NT2/D1 (cell line): ENCODE measurements around the gene SLC66A2.

Source experiments
- DNase-seq: peaks from one replicate; pipeline ENCODE4 v3.0.0-alpha.2; 2011; ENCODE audit warnings: low read depth, low spot score
- H3K27me3 ChIP-seq: 2 replicates; pipeline ENCODE4 v1.6.0; 2011; ENCODE audit warnings: mild to moderate bottlenecking; ENCODE audit not compliant: insufficient read length, insufficient read depth
- H3K36me3 ChIP-seq: 2 replicates; pipeline ENCODE4 v1.6.1; 2011; ENCODE audit warnings: mild to moderate bottlenecking, low read length, mixed read lengths; ENCODE audit not compliant: insufficient read depth, insufficient read length
- H3K4me1 ChIP-seq: 2 replicates; pipeline ENCODE4 v1.5.1; 2011; ENCODE audit not compliant: insufficient read depth, insufficient read length
- H3K4me3 ChIP-seq: 2 replicates; pipeline ENCODE4 v1.5.1; 2011; ENCODE audit warnings: low read depth; ENCODE audit not compliant: insufficient read length
- H3K9ac ChIP-seq: 2 replicates; pipeline ENCODE4 v1.6.0; 2011; ENCODE audit warnings: low read depth; ENCODE audit not compliant: insufficient read length
- H3K9me3 ChIP-seq: 2 replicates; pipeline ENCODE4 v1.5.1; 2011; ENCODE audit warnings: mild to moderate bottlenecking, low read length; ENCODE audit not compliant: insufficient read depth
- SUZ12 ChIP-seq: IDR thresholded peaks from 2 replicates; pipeline ENCODE4 v1.6.1; 2011; ENCODE audit not compliant: insufficient read length, insufficient read depth; ENCODE audit errors: extremely low read depth
- YY1 ChIP-seq: IDR thresholded peaks from 2 replicates; pipeline ENCODE4 v1.6.1; 2011; ENCODE audit not compliant: insufficient read length, insufficient read depth
- ZNF274 ChIP-seq: IDR thresholded peaks from 2 replicates; pipeline ENCODE4 v1.6.1; 2011; ENCODE audit warnings: mild to moderate bottlenecking, low read depth, low read length

The SLC66A2 gene

DNA sequence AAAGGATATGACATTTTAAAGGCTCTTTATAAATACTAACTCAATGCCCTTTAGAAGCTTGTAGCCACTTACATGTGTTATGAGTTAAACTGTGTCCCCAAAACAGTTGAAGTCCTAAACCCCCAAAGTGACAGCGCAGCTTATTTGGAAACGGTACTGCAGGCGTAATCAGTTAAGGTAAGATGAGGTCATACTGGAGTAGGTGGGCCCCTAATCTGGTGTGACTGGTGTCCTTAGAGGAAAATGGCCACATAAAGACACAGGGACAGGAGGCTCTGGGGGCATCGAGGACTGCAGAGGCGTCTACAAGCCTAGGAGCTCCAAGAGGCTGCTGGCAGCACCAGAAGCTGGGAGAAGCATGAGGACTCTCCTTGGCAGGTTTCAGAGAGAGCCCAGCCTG is 28.4 kb upstream of the SLC66A2 start:
- Histone ChIP-seq H3K4me3 (no peak overlapping the region), H3K27me3 (no peaks in the 10 kb centered on the region), H3K9ac (no peak overlapping the region), H3K4me1 (peaks cover 13% of the 10 kb centered on the region), H3K36me3 (peaks cover 75% of the 10 kb centered on the region), H3K9me3 (no peaks in the 10 kb centered on the region)
- no peak for DNase-seq
- TF ChIP-seq SUZ12, result no peak

DNA sequence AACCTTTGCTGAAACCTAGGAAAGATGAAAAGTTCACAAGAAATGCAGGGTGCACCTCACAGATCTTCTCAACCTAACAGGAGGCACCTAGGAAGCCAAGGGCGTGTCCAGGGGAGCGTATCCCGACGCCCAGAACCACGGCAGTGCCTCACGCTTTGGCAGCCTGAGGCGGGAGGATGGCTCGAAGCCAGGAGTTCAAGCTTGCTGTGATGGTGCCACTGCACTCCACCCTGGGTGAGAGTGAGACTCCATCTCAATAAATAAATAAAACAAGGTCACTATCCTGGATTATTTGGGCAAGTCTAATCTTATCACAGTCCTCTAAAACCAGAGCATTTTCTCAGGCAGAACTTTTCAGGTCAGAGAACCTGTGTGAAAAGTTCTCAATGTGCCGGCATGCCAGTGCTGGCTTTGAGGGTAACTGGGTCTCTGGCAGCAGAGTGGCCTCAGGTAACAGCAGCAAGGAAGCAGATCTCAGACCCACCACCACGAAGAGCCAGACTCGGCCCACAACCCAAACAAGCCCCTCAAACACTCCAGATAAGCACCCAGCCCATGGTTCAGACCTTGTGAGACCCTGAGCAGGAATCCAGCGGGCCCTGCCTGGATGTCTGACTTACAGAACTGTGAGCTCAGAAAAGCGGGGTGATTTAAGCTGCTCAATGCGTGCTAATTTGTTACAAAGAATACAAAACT is 24.7 kb upstream of the SLC66A2 start:
- Histone ChIP-seq H3K27me3 (no peaks in the 10 kb centered on the region), H3K36me3 (peaks cover 79% of the 10 kb centered on the region), H3K9me3 (no peaks in the 10 kb centered on the region), H3K4me1 (peaks cover 2% of the 10 kb centered on the region), H3K4me3 (no peak overlapping the region), H3K9ac (no peak overlapping the region)
- TF ChIP-seq ZNF274, result no peak
- TF ChIP-seq YY1, result no peak
- TF ChIP-seq SUZ12, result no peak
- no peak for DNase-seq

DNA sequence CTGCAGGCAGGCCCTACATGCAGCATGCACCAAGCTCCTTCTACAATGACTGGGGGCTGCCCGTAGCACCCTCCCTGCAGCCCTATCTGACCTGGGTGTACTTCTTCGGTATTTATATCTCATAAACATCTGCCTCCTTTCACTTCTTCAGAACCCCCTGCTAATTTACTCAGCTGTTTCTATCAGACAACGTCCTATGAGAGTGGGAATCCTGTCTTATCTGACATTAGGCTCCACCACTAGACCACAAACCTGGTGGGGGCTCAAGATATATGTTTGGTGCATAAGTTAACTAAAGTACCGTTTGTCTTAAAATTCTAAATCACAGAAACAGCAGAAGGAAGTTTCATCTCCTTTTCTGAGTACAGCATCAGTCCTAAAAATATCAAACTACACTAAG is 23.6 kb upstream of the SLC66A2 start:
- no peaks in the 10 kb centered on the region for H3K9me3 ChIP-seq
- no peaks in the 10 kb centered on the region for H3K27me3 ChIP-seq
- H3K4me1 ChIP-seq, result no peaks in the 10 kb centered on the region
- H3K9ac ChIP-seq, result no peak overlapping the region
- DNase-seq, result no peak
- H3K4me3 ChIP-seq, result no peak overlapping the region
- H3K36me3 ChIP-seq, result peaks cover 86% of the 10 kb centered on the region
- no peak for TF ChIP-seq SUZ12
- no peak for TF ChIP-seq ZNF274
- no peak for TF ChIP-seq YY1

DNA sequence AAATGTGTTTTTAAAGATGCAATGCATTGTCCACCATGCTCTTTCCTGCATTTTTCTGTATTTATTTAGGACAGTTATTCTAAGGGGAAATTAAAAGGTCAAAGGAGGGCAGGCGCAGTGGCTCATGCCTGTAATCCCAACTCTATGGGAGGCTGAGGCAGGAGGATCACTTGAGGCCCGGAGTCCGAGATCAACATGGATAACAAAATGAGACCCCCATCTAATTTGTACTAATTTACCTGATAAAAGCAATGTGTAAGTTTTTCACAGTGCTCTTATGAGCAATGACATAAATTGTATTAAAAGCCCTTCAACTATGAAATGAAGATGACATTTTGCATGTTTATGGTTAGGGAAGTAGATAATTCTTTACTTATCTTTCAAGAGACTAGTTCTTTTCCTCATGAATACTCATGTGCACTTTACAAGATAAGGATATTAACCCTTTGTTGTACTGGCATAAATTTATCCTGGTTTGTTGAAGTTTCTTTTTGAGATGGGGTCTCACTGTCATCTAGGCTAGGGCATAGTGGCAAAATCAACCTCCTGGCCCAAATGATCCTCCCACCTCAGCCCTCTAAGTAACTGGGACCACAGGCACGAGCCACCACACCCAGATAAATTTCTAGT is 22.7 kb upstream of the SLC66A2 start:
- no peaks in the 10 kb centered on the region for H3K4me1 ChIP-seq
- no peak for DNase-seq
- H3K27me3 ChIP-seq, result no peaks in the 10 kb centered on the region
- H3K4me3 ChIP-seq, result no peak overlapping the region
- no peaks in the 10 kb centered on the region for H3K9me3 ChIP-seq
- peaks cover 84% of the 10 kb centered on the region for H3K36me3 ChIP-seq
- TF ChIP-seq YY1, result no peak
- H3K9ac ChIP-seq, result no peak overlapping the region

DNA sequence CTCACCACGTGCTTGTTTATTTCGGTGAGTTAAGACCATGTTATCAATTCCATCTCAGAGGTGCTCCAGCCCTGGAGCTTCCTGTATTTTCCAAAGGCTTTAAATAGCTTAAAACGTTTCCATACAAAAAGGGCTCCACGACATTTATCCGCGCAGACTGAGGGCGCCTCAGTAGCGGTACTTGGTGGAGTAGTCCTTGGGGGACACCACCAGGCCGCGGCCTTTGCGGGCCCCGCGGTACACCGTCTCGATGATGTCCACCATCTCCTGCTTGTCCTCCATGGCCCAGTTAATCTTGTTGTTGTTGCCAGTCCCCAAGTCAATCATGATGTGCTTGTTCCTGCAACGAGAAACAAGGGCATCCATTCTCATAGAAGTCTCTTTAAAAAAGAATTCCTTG is 22.1 kb upstream of the SLC66A2 start:
- Histone ChIP-seq H3K4me1 (no peaks in the 10 kb centered on the region), H3K27me3 (no peaks in the 10 kb centered on the region), H3K4me3 (no peak overlapping the region), H3K9ac (no peak overlapping the region), H3K36me3 (peaks cover 83% of the 10 kb centered on the region), H3K9me3 (no peaks in the 10 kb centered on the region)
- no peak for DNase-seq
- TF ChIP-seq SUZ12 (no peak), ZNF274 (no peak), YY1 (no peak)

DNA sequence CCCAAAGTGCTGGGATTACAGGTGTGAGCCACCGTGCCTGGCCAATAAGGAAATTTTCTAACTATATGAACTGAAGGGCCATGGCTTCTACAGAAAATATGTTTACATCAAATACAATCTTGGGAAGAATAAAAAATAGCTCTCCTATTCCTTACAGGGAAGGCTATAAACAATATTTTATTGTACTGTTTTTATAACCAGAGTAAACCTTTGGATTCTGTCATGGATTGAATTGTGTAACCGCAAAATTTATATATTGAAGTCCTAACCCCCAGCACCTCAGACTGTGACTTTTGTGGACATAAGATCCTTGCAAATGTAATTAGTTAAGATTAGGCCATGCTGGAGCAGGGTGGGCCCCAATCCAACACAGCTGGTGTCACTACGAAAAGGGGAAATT is 21.3 kb upstream of the SLC66A2 start:
- Histone ChIP-seq H3K4me1 (no peaks in the 10 kb centered on the region), H3K4me3 (no peak overlapping the region), H3K9me3 (no peaks in the 10 kb centered on the region), H3K9ac (no peak overlapping the region), H3K36me3 (peaks cover 78% of the 10 kb centered on the region), H3K27me3 (no peaks in the 10 kb centered on the region)
- DNase-seq, result no peak
- TF ChIP-seq ZNF274 (no peak), SUZ12 (no peak), YY1 (no peak)

DNA sequence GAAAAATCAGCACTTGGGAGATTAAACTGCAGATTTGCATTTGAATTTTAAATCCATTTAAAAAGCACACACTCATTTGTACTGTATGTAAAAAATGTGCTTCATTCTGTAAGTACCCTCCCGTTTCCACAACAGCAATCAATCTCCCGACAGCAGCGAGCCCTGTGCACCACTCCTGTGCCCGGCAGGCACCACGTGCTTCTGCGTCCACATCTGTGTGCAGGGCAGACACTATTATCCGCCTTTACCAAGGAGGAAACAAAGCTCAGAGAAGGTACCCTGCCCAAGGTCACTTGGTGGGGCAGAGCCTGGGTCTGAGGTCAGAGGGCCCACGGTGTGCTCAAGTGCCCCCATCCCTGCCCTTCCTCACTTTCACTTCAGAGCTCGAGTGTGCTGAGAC is 20.5 kb upstream of the SLC66A2 start:
- no peaks in the 10 kb centered on the region for H3K4me1 ChIP-seq
- peaks cover 72% of the 10 kb centered on the region for H3K36me3 ChIP-seq
- TF ChIP-seq ZNF274 (no peak), SUZ12 (no peak), YY1 (no peak)
- no peak for DNase-seq
- no peak overlapping the region for H3K4me3 ChIP-seq
- no peak overlapping the region for H3K9ac ChIP-seq
- H3K27me3 ChIP-seq, result no peaks in the 10 kb centered on the region
- H3K9me3 ChIP-seq, result no peaks in the 10 kb centered on the region
